WTC11 (cell line): ENCODE measurements around the gene CHST15. TPM values are rescaled to one million over a fixed set of nuclear protein-coding genes. Genes with fewer than 3 reads are reported as not detected.

Experiments
- ATAC-seq: fragments of 200-7000 bp; cut with Tn5 transposase; 2 replicates; pipeline ENCODE4 v1.10.0; 2021; ENCODE audit warnings: mild to moderate bottlenecking, moderate library complexity
- CTCF ChIA-PET: fragments of 300-600 bp; sonication (Branson Sonifier 250); formaldehyde crosslinking; loops from one replicate; lab custom pipeline; 2021; ENCODE audit warnings: antibody characterized with exemption; lab: Charles Lee
- POLR2A ChIA-PET: fragments of 350-600 bp; sonication (Branson Sonifier 250); formaldehyde crosslinking; loops from one replicate; lab custom pipeline; 2021; ENCODE audit warnings: antibody characterized with exemption; lab: Charles Lee
- DNase-seq: peaks from one replicate; pipeline ENCODE4 v3.0.0; 2021; ENCODE audit warnings: low spot score
- H3K27ac Mint-ChIP-seq: 2 replicates; pipeline ENCODE4 v1.8.0; 2021; ENCODE audit warnings: mixed read lengths
- H3K27me3 Mint-ChIP-seq: 2 replicates; pipeline ENCODE4 v1.8.0; 2021; ENCODE audit warnings: low read depth, mild to moderate bottlenecking, moderate library complexity, mixed read lengths
- H3K36me3 Mint-ChIP-seq: 2 replicates; pipeline ENCODE4 v1.8.0; 2021; ENCODE audit warnings: mixed read lengths
- H3K4me1 Mint-ChIP-seq: 2 replicates; pipeline ENCODE4 v1.8.0; 2022; ENCODE audit warnings: mixed read lengths
- H3K4me3 Mint-ChIP-seq: 2 replicates; pipeline ENCODE4 v1.8.0; 2021; ENCODE audit warnings: mild to moderate bottlenecking, moderate library complexity, mixed read lengths
- H3K9me3 Mint-ChIP-seq: 2 replicates; pipeline ENCODE4 v1.8.0; 2021; ENCODE audit warnings: mixed read lengths
- AR ChIP-seq: fragments of 250-450 bp; sonication (Bioruptor Pico); IDR thresholded peaks from 2 replicates; pipeline ENCODE4 v1.9.0; 2021; ENCODE audit warnings: mild to moderate bottlenecking
- ARID4B ChIP-seq: sonication (generic); formaldehyde crosslinking; IDR thresholded peaks from 2 replicates; pipeline ENCODE4 v1.8.0; 2023; ENCODE audit warnings: missing genetic modification reagents, mild to moderate bottlenecking, borderline replicate concordance
- CBFB ChIP-seq: sonication (generic); formaldehyde crosslinking; IDR thresholded peaks from 2 replicates; pipeline ENCODE4 v1.8.1; 2022; ENCODE audit warnings: mild to moderate bottlenecking, low read depth, missing genetic modification reagents
- EMX1 ChIP-seq: fragments of 250-450 bp; sonication (Bioruptor Pico); IDR thresholded peaks from 2 replicates; pipeline ENCODE4 v1.8.0; 2021; ENCODE audit warnings: mild to moderate bottlenecking
- IRF1 ChIP-seq: sonication (generic); formaldehyde crosslinking; IDR thresholded peaks from 2 replicates; pipeline ENCODE4 v1.8.0; 2023; ENCODE audit warnings: missing genetic modification reagents
- IRF2 ChIP-seq: sonication (generic); formaldehyde crosslinking; IDR thresholded peaks from 2 replicates; pipeline ENCODE4 v1.8.0; 2022; ENCODE audit warnings: low read depth, missing genetic modification reagents, borderline replicate concordance
- JAZF1 ChIP-seq: fragments of 250-450 bp; sonication (Bioruptor Pico); IDR thresholded peaks from 2 replicates; pipeline ENCODE4 v1.9.0; 2021; ENCODE audit warnings: moderate library complexity, mild to moderate bottlenecking, inconsistent platforms
- JUN ChIP-seq: sonication (generic); formaldehyde crosslinking; IDR thresholded peaks from 2 replicates; pipeline ENCODE4 v1.8.0; 2023; ENCODE audit warnings: mild to moderate bottlenecking, missing genetic modification reagents
- MAX ChIP-seq: sonication (generic); formaldehyde crosslinking; IDR thresholded peaks from 2 replicates; pipeline ENCODE4 v1.8.0; 2022; ENCODE audit warnings: mild to moderate bottlenecking, missing genetic modification reagents
- NFATC4 ChIP-seq: fragments of 250-450 bp; sonication (Bioruptor Pico); IDR thresholded peaks from 2 replicates; pipeline ENCODE4 v1.9.0; 2021; ENCODE audit warnings: mild to moderate bottlenecking
- NR3C1 ChIP-seq: sonication (generic); formaldehyde crosslinking; conservative IDR thresholded peaks from 2 replicates; pipeline ENCODE4 v1.8.1; 2023; ENCODE audit warnings: low read depth, mild to moderate bottlenecking, missing genetic modification reagents
- RELA ChIP-seq: sonication (generic); formaldehyde crosslinking; IDR thresholded peaks from 2 replicates; pipeline ENCODE4 v1.8.1; 2022; ENCODE audit warnings: missing genetic modification reagents, mild to moderate bottlenecking, borderline replicate concordance
- SOX15 ChIP-seq: fragments of 250-450 bp; sonication (Bioruptor Pico); IDR thresholded peaks from 2 replicates; pipeline ENCODE4 v1.9.0; 2021; ENCODE audit warnings: mild to moderate bottlenecking
- SP1 ChIP-seq: sonication (generic); formaldehyde crosslinking; conservative IDR thresholded peaks from 2 replicates; pipeline ENCODE4 v1.8.1; 2022; ENCODE audit warnings: missing genetic modification reagents
- USF2 ChIP-seq: sonication (generic); formaldehyde crosslinking; IDR thresholded peaks from 2 replicates; pipeline ENCODE4 v1.8.1; 2023; ENCODE audit warnings: mild to moderate bottlenecking, missing genetic modification reagents, moderate library complexity
- ZNF219 ChIP-seq: sonication (generic); formaldehyde crosslinking; IDR thresholded peaks from 2 replicates; pipeline ENCODE4 v1.8.0; 2023; ENCODE audit warnings: missing genetic modification reagents, mild to moderate bottlenecking, borderline replicate concordance
- ZNF416 ChIP-seq: fragments of 250-450 bp; sonication (Bioruptor Pico); IDR thresholded peaks from 2 replicates; pipeline ENCODE4 v1.9.0; 2021; ENCODE audit warnings: mild to moderate bottlenecking, inconsistent platforms
- ZNF671 ChIP-seq: fragments of 250-450 bp; sonication (Bioruptor Pico); IDR thresholded peaks from 2 replicates; pipeline ENCODE4 v1.8.0; 2021; ENCODE audit warnings: mild to moderate bottlenecking
- total RNA-seq: library from RNA; stranded (reverse); gene quantifications from 3 replicates; pipeline ENCODE4 v1.2.3, GENCODE V29; 2021

CHST15 gene
- total RNA-seq, 1 experiment from 2014 or later: 10.7 TPM

- TF ChIP-seq JAZF1 (CRISPR knock-in tag) (no peak), USF2 (CRISPR knock-in tag) (no peak), ZNF671 (CRISPR knock-in tag) (no peak), IRF2 (CRISPR knock-in tag) (no peak), AR (no peak), MAX (no peak), NFATC4 (no peak), SOX15 (CRISPR knock-in tag) (no peak), IRF1 (CRISPR knock-in tag) (no peak), JUN (CRISPR knock-in tag) (no peak), ARID4B (no peak)
- H3K4me3 Mint-ChIP-seq: no peak overlapping the region
- DNase-seq: no peak
Observed at GRCh38 chr10:124048371-124049290, 44.8 kb downstream of the CHST15 start.

GRCh38 chr10:124047427-124048152, 45.8 kb downstream of the CHST15 start:
- DNase-seq (no peak), ATAC-seq (no peak)
- peaks cover 26% of the 10 kb centered on the region for H3K4me1 Mint-ChIP-seq
- POLR2A ChIA-PET: no interaction called here
- CTCF ChIA-PET: no interaction called here
- H3K27ac Mint-ChIP-seq: no peak overlapping the region
- no peaks in the 10 kb centered on the region for H3K9me3 Mint-ChIP-seq
- no peaks in the 10 kb centered on the region; the same call in 1 of the 2 replicates for H3K27me3 Mint-ChIP-seq
- no peaks in the 10 kb centered on the region for H3K36me3 Mint-ChIP-seq
- no peak overlapping the region for H3K4me3 Mint-ChIP-seq
- no peak for TF ChIP-seq RELA (CRISPR knock-in tag)
- no peak for TF ChIP-seq EMX1 (CRISPR knock-in tag)
- TF ChIP-seq ZNF219 (CRISPR knock-in tag): no peak
- TF ChIP-seq ZNF416 (CRISPR knock-in tag): no peak
- TF ChIP-seq AR: no peak
- TF ChIP-seq CBFB: no peak
- TF ChIP-seq NR3C1 (CRISPR knock-in tag): no peak
- no peak for TF ChIP-seq MAX
- TF ChIP-seq JAZF1 (CRISPR knock-in tag): no peak
- TF ChIP-seq SP1: no peak

More at GRCh38 chr10:124048371-124049290, 44.8 kb downstream of the CHST15 start:
- Mint-ChIP-seq H3K9me3 (no peaks in the 10 kb centered on the region), H3K4me1 (peaks cover 25% of the 10 kb centered on the region), H3K27me3 (no peaks in the 10 kb centered on the region; the same call in 1 of the 2 replicates), H3K27ac (no peak overlapping the region), H3K36me3 (no peaks in the 10 kb centered on the region)
- POLR2A ChIA-PET: no interaction called here
- CTCF ChIA-PET: interaction anchor here (1.6 to 1.7 kb wide), 2 partner anchors 17 to 53 kb away, joined by 4 to 10 read pairs; no protein-coding TSS in a partner anchor
- ATAC-seq: no peak
